Non-pigmented ciliary epithelial cell (primary cell): Measurements from ENCODE around the gene SAMD1.

Source experiments
- DNase-seq: peaks from one replicate; pipeline ENCODE4 v3.0.0-alpha.2; 2010; ENCODE audit warnings: low read depth

SAMD1 gene

GRCh38 chr19:14113762-14114414 lies 23.3 kb upstream of the SAMD1 start:
- DNase-seq: no peak

- no peak for DNase-seq
These were observed 22.3 kb upstream of the SAMD1 start for GRCh38 chr19:14112809-14113385.

GRCh38 chr19:14112051-14112808 lies 21.7 kb upstream of the SAMD1 start:
- no peak for DNase-seq

GRCh38 chr19:14111486-14111885 lies 20.9 kb upstream of the SAMD1 start:
- DNase-seq: no peak

GRCh38 chr19:14110650-14111049 lies 20.1 kb upstream of the SAMD1 start:
- DNase-seq: no peak

- DNase-seq: no peak
These were observed 17.3 kb upstream of the SAMD1 start for GRCh38 chr19:14107581-14108461.

GRCh38 chr19:14106840-14107239 lies 16.3 kb upstream of the SAMD1 start:
- no peak for DNase-seq

- DNase-seq: no peak
These were observed 15.1 kb upstream of the SAMD1 start for GRCh38 chr19:14105680-14106079.

GRCh38 chr19:14103310-14103709 lies 12.8 kb upstream of the SAMD1 start:
- no peak for DNase-seq

- no peak for DNase-seq
These were observed 12.2 kb upstream of the SAMD1 start for GRCh38 chr19:14102756-14103155.

- DNase-seq: no peak
These were observed 11.6 kb upstream of the SAMD1 start for GRCh38 chr19:14102102-14102696.

- no peak for DNase-seq
These were observed 10.5 kb upstream of the SAMD1 start for GRCh38 chr19:14101003-14101545.

GRCh38 chr19:14097532-14098151 lies 7.1 kb upstream of the SAMD1 start:
- no peak for DNase-seq

GRCh38 chr19:14096272-14096992 lies 5.9 kb upstream of the SAMD1 start:
- no peak for DNase-seq

GRCh38 chr19:14094854-14095253 lies 4.3 kb upstream of the SAMD1 start:
- DNase-seq: no peak

- DNase-seq: no peak
These were observed 2.7 kb upstream of the SAMD1 start for GRCh38 chr19:14093117-14093823.

GRCh38 chr19:14091813-14092462 lies 1.4 kb upstream of the SAMD1 start:
- DNase-seq: no peak

- DNase-seq: no peak
These were observed 696 bp upstream of the SAMD1 start for GRCh38 chr19:14091081-14091812.
